Measurements from ENCODE around the gene FRMD8. TPM values are rescaled to one million over a fixed set of nuclear protein-coding genes. Genes with fewer than 3 reads are reported as not detected.

The FRMD8 gene
- polyA plus RNA-seq, 1 experiment = 21.6 TPM

GRCh38 chr11:65355013-65355775 lies 31.2 kb upstream of the FRMD8 start:
- Histone ChIP-seq H3K27me3 (ENCODE audit: control insufficient read depth, insufficient read depth, low read length) (peaks cover 5% of the 10 kb centered on the region), H3K36me3 (ENCODE audit: control insufficient read depth, insufficient read depth, low read length) (peaks cover 8% of the 10 kb centered on the region), H3K4me3 (ENCODE audit: low read depth, low read length) (peak overlapping the region; percentile 46)
- POLR2A ChIA-PET = no interaction called here
- CTCF ChIA-PET = interaction anchor here (0.7 to 1.3 kb wide), 2 partner anchors 39 to 153 kb away, joined by 3 read pairs; no protein-coding TSS in a partner anchor
- no peak for DNase-seq (ENCODE audit: low read depth)
- TF ChIP-seq, protein P1, sequence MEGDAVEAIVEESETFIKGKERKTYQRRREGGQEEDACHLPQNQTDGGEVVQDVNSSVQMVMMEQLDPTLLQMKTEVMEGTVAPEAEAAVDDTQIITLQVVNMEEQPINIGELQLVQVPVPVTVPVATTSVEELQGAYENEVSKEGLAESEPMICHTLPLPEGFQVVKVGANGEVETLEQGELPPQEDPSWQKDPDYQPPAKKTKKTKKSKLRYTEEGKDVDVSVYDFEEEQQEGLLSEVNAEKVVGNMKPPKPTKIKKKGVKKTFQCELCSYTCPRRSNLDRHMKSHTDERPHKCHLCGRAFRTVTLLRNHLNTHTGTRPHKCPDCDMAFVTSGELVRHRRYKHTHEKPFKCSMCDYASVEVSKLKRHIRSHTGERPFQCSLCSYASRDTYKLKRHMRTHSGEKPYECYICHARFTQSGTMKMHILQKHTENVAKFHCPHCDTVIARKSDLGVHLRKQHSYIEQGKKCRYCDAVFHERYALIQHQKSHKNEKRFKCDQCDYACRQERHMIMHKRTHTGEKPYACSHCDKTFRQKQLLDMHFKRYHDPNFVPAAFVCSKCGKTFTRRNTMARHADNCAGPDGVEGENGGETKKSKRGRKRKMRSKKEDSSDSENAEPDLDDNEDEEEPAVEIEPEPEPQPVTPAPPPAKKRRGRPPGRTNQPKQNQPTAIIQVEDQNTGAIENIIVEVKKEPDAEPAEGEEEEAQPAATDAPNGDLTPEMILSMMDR (IDR thresholded peaks at IDR 0.05; ENCODE audit: insufficient read depth, low read depth, low read length) = no peak

GRCh38 chr11:65355776-65356393 lies 30.6 kb upstream of the FRMD8 start:
- peaks cover 8% of the 10 kb centered on the region for H3K36me3 ChIP-seq (ENCODE audit: control insufficient read depth, insufficient read depth, low read length)
- TF ChIP-seq, protein P1 (IDR thresholded peaks at IDR 0.05; ENCODE audit: insufficient read depth, low read depth, low read length) = no peak
- ChIA-PET POLR2A (no interaction called here), CTCF (interaction anchor here (0.7 to 1.3 kb wide), 5 partner anchors 26 to 153 kb away, joined by 3 read pairs; no protein-coding TSS in a partner anchor)
- H3K4me3 ChIP-seq (ENCODE audit: low read depth, low read length) = peak overlapping the region; percentile 46
- DNase-seq (ENCODE audit: low read depth) = no peak
- H3K27me3 ChIP-seq (ENCODE audit: control insufficient read depth, insufficient read depth, low read length) = peaks cover 5% of the 10 kb centered on the region

DNA sequence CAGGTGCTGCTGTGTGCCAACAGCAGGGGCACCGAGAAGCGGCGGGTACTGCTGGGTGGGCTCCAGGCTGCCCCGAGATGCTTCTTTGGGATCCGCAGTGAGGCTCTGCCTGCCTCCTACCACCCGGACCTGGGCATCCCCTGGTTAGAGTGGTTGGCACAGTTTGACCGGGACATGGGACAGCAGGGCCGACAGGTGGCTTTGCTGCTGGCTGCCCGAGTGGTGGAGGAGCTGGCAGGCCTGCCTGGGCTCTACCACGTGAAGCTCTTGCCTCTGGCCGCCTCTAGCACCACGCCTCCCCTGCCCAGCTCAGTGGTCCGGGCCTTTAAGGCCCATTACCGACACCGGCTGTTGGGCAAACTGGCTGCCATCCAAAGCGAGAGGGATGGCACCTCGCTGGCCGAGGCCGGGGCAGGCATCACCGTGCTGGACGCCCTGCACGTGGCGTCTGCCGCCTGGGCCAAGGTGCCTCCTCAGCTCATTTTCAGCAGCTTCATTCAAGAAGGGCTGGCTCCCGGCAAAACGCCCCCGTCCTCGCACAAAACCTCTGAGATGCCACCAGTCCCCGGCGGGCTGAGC lies 30.0 kb upstream of the FRMD8 start:
- TF ChIP-seq, protein P1 (IDR thresholded peaks at IDR 0.05; ENCODE audit: insufficient read depth, low read depth, low read length) = no peak
- Histone ChIP-seq H3K36me3 (ENCODE audit: control insufficient read depth, insufficient read depth, low read length) (peaks cover 6% of the 10 kb centered on the region), H3K4me3 (ENCODE audit: low read depth, low read length) (no peak overlapping the region), H3K27me3 (ENCODE audit: control insufficient read depth, insufficient read depth, low read length) (peaks cover 5% of the 10 kb centered on the region)
- ChIA-PET POLR2A (no interaction called here), CTCF (interaction anchor here (0.8 to 1.3 kb wide), 4 partner anchors 25 to 152 kb away, joined by 3 read pairs; no protein-coding TSS in a partner anchor)
- no peak for DNase-seq (ENCODE audit: low read depth)

DNA sequence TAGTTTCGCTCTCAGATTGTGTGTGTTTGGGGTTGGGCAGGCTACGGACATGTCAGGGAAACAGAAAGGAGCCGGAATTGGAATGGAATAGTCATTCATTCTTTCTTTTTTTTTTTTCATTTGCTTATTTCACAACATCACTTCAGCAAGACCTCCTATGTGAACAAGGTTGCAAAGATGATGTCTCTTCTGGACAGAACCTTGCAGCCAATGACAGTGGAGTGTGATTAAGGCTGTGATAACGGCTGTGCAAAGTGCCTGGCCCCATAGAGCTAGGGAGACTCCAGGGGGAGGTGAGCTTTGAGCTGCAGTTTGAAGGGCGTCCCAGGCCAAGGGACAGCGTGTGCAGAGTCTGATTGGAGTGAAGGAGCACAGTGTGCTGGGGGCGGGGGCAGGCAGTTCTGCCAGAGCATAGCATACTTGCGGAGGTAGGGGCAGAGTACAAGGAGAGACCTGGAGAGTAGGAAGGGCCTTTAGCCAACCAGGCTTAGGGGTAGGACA lies 28.5 kb upstream of the FRMD8 start:
- Histone ChIP-seq H3K36me3 (ENCODE audit: control insufficient read depth, insufficient read depth, low read length) (no peaks in the 10 kb centered on the region), H3K4me3 (ENCODE audit: low read depth, low read length) (no peak overlapping the region), H3K27me3 (ENCODE audit: control insufficient read depth, insufficient read depth, low read length) (peaks cover 5% of the 10 kb centered on the region)
- DNase-seq (ENCODE audit: low read depth) = no peak
- TF ChIP-seq, protein P1 (IDR thresholded peaks at IDR 0.05; ENCODE audit: insufficient read depth, low read depth, low read length) = no peak
- POLR2A ChIA-PET = interaction anchor here (0.5 to 0.7 kb wide), 4 partner anchors 60 to 142 kb away, joined by 3 to 11 read pairs (median 6); no protein-coding TSS in a partner anchor
- CTCF ChIA-PET = no interaction called here

All from BJ (cell line).